ACC112 (cell line): ENCODE results near the gene NDUFB8.
"Not testable (repeated sequence)": the region's sequence is repeated elsewhere in the genome, so short reads cannot be mapped to it uniquely, and the experiment has no call there.

Source experiments
- H2AFZ ChIP-seq: fragments of 200-600 bp; sonication (generic); one replicate; pipeline ENCODE4 v1.6.0; 2017; ENCODE audit warnings: antibody characterized with exemption, low read length; ENCODE audit not compliant: unreplicated experiment
- H3K27ac ChIP-seq: fragments of 200-600 bp; sonication (generic); 2 replicates; pipeline ENCODE4 v1.5.1; 2014; ENCODE audit warnings: low read depth, mild to moderate bottlenecking, antibody characterized with exemption, low read length, moderate library complexity
- H3K27me3 ChIP-seq: fragments of 200-600 bp; sonication (generic); 2 replicates; pipeline ENCODE4 v1.6.1; 2014; ENCODE audit warnings: mild to moderate bottlenecking, antibody characterized with exemption, low read length, moderate library complexity, mixed read lengths; ENCODE audit not compliant: insufficient read depth
- H3K36me3 ChIP-seq: fragments of 200-600 bp; sonication (generic); 2 replicates; pipeline ENCODE4 v1.6.1; 2016; ENCODE audit warnings: mild to moderate bottlenecking, antibody characterized with exemption, low read length, moderate library complexity, mixed read lengths; ENCODE audit not compliant: insufficient read depth
- H3K4me1 ChIP-seq: fragments of 200-600 bp; sonication (generic); one replicate; pipeline ENCODE4 v1.6.1; 2016; ENCODE audit warnings: low read length, mixed read lengths; ENCODE audit not compliant: insufficient read depth, unreplicated experiment, control insufficient read depth
- H3K4me3 ChIP-seq: fragments of 200-600 bp; sonication (generic); 2 replicates; pipeline ENCODE4 v1.5.1; 2014; ENCODE audit warnings: mild to moderate bottlenecking, low read depth, low read length
- H3K79me2 ChIP-seq: fragments of 200-600 bp; sonication (generic); one replicate; pipeline ENCODE4 v1.6.0; 2016; ENCODE audit warnings: low read length; ENCODE audit not compliant: control insufficient read depth, unreplicated experiment, insufficient read depth

The NDUFB8 gene

DNA sequence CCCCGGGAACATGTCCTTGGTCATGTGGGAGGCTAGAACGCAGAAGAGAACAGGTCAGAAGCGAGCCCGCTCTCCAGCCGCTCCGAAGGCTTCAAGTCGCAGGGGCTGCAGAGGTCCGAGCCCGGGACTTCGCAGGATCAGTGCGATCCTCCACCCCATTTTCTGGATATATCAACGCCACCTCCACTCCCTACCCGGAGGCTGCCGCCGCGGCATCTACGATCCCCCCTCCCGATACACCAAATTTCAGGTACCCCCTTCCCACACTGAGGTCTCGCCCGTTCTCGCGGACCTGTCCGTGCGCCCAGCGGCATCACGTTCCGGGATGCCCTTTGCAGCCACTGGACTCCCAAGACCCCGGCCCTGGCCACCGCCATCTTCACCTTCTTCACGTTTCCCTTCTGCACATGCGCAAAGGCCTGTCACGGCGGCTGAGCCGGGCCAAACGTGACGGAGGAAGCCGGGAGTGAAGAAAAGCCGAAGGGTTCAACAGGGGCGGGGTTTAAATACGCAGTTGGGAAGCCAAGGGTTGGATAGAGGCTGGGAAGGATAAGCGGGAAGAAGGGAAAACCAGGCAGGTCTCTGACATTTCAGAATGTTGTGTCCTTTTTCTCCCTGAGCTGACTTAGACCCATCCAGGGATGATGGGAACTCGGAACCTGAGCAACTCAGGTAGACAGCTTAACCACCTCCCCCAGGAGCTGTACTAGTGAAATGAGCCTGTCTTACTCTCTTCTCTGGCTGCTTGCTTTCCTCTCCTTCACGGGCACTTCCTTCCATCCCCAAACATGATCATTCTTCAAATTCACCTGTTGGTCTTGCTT is at the start of gene NDUFB8:
Gene NDUFB8, minus strand, starts transcription at position 397 of the 824 bp plus-strand sequence. Its CDS starts 20 bp downstream, at position 377.
- peaks cover 14% of the 10 kb centered on the region for H3K36me3 ChIP-seq
- no peaks in the 10 kb centered on the region for H3K27me3 ChIP-seq
- H3K79me2 ChIP-seq: peaks cover 34% of the 10 kb centered on the region
- H3K4me3 ChIP-seq: peak within 1 kb of the TSS; percentile 83
- peaks cover 15% of the 10 kb centered on the region for H3K4me1 ChIP-seq
- H2AFZ ChIP-seq: peak within 1 kb of the TSS; percentile 99
- peak within 1 kb of the TSS; percentile 19; the same call in 1 of the 2 replicates for H3K27ac ChIP-seq

GRCh38 chr10:100576282-100576635 is 46.6 kb upstream of the NDUFB8 start:
- Histone ChIP-seq H2AFZ (no peak overlapping the region), H3K79me2 (no peaks in the 10 kb centered on the region), H3K36me3 (no peaks in the 10 kb centered on the region), H3K27me3 (peaks cover 93% of the 10 kb centered on the region), H3K27ac (no peak overlapping the region), H3K4me3 (no peak overlapping the region), H3K4me1 (no peaks in the 10 kb centered on the region)

- H2AFZ ChIP-seq: no peak overlapping the region
- peaks cover 93% of the 10 kb centered on the region for H3K27me3 ChIP-seq
Observed at GRCh38 chr10:100575585-100576281, 46.1 kb upstream of the NDUFB8 start.

GRCh38 chr10:100575146-100575545 is 45.5 kb upstream of the NDUFB8 start:
- not testable (repeated sequence) for H3K4me3 ChIP-seq, H3K27ac ChIP-seq, H3K79me2 ChIP-seq, H3K4me1 ChIP-seq, H3K36me3 ChIP-seq, H2AFZ ChIP-seq
- peaks cover 93% of the 10 kb centered on the region for H3K27me3 ChIP-seq

More at GRCh38 chr10:100575585-100576281, 46.1 kb upstream of the NDUFB8 start:
- no peaks in the 10 kb centered on the region for H3K36me3 ChIP-seq
- no peaks in the 10 kb centered on the region for H3K4me1 ChIP-seq
- H3K79me2 ChIP-seq: no peaks in the 10 kb centered on the region
- no peak overlapping the region for H3K27ac ChIP-seq
- H3K4me3 ChIP-seq: no peak overlapping the region

DNA sequence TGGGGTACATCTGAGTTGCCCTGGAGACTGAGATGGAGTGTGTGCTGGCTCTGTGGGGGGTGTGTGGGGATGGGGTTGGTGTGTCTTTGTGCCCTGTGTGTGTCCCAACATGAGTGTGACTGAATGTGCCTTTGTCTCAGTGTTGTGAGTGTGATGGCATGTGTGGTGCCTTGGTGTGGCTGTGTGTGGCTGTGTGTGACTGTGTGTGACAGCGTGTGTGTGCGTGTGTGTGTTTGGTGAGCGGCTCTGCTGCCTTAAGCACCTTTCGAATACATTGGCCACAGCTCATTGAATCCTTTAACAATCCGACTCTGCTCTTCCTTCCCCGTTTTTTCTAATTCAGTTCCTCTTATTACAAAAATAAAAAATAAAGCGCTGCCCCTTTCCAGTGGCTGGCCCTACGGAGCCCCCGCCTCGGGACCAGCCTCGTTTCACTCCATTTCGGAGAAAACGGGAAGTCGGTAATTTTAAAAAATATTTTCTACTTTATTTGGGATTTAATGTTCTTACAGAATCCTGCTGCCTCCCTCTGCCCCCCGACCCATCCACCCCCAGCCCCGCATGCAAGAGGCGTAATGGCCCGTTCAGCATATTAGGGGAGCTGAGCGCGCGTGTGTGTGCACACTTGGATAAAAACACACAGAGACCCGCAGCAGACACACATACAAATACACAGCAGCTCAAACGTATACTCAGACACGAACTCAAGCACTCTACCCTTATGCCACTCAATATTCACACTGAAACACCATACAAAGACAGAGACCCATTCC is 41.6 kb upstream of the NDUFB8 start:
- no peak overlapping the region for H3K4me3 ChIP-seq
- no peaks in the 10 kb centered on the region for H3K36me3 ChIP-seq
- no peak overlapping the region for H3K27ac ChIP-seq
- no peaks in the 10 kb centered on the region for H3K79me2 ChIP-seq
- H2AFZ ChIP-seq: no peak overlapping the region
- H3K4me1 ChIP-seq: no peaks in the 10 kb centered on the region
- H3K27me3 ChIP-seq: peaks cover 92% of the 10 kb centered on the region

DNA sequence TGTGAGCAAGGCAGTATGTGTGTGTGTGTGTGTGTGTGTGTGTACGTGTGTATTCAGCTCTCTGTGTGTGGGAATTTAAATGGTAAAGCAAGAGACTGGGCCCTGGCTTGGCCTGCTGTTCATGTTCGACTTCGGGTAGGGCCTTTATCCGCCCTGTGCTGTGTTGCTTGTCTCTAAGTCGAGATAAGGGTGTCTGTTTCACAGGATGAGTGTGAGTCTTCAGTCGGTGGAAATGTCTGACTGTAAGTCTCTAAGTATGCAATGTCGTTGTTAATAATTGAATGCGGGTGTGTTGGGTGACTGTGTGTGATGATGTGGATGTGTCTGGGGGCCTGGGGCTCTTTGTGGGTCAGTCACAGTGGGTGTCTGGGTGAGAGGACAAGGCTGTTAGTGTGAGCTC is 40.8 kb upstream of the NDUFB8 start:
- Histone ChIP-seq H3K27me3 (peaks cover 92% of the 10 kb centered on the region), H3K36me3 (no peaks in the 10 kb centered on the region), H2AFZ (no peak overlapping the region), H3K4me3 (no peak overlapping the region), H3K4me1 (no peaks in the 10 kb centered on the region), H3K27ac (no peak overlapping the region), H3K79me2 (no peaks in the 10 kb centered on the region)

GRCh38 chr10:100569687-100570481 is 40.2 kb upstream of the NDUFB8 start:
- Histone ChIP-seq H3K27ac (no peak overlapping the region), H3K4me3 (no peak overlapping the region), H2AFZ (no peak overlapping the region), H3K79me2 (no peaks in the 10 kb centered on the region), H3K27me3 (peaks cover 92% of the 10 kb centered on the region), H3K4me1 (no peaks in the 10 kb centered on the region), H3K36me3 (no peaks in the 10 kb centered on the region)

GRCh38 chr10:100568912-100569311 is 39.2 kb upstream of the NDUFB8 start:
- Histone ChIP-seq H2AFZ (no peak overlapping the region), H3K4me1 (no peaks in the 10 kb centered on the region), H3K79me2 (no peaks in the 10 kb centered on the region), H3K27ac (no peak overlapping the region), H3K36me3 (no peaks in the 10 kb centered on the region), H3K4me3 (no peak overlapping the region), H3K27me3 (peaks cover 83% of the 10 kb centered on the region)

DNA sequence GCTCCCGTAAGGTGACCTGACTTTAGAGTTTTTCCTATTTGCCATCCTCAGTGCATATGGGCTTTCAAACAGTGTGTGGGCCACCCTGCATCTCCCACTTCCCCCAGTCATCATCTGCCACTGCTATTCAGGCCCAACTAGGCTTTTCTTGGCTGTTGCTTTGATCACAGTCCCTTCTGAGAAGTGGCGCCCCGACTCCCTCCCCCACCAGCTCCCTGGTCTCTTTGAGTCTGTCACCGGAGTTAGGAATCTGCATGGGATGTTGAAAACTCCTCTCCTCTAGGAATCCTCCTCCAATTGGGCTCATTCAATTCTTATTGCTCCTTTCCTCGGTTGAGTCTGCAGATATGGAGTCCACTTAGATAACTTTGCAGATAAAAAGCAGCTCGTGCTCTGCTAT is 38.2 kb upstream of the NDUFB8 start:
- Histone ChIP-seq H3K27me3 (peaks cover 78% of the 10 kb centered on the region), H3K4me1 (no peaks in the 10 kb centered on the region), H3K27ac (no peak overlapping the region), H3K4me3 (no peak overlapping the region), H3K36me3 (no peaks in the 10 kb centered on the region), H2AFZ (no peak overlapping the region), H3K79me2 (no peaks in the 10 kb centered on the region)

DNA sequence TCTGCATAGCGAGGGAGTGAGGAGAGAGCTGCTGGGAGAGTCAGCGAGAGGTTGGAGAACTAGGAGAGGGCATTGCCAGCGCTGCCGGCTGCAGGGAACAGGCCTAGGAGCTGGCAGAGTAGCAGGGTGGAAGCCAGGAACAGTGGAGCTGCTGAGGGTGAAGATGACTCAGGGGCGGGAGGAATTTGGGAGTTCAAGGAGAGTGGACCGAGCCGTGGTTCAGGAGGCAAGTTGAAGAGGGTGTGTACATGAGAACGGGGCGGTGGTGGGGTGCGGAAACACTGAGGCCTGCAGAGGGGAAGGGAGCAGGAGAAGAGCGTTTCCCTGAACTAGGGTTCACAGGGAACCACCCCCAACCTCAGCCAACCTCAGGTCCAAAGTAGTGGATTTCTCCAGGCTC is 37.6 kb upstream of the NDUFB8 start:
- no peak overlapping the region for H3K27ac ChIP-seq
- H3K36me3 ChIP-seq: no peaks in the 10 kb centered on the region
- no peak overlapping the region for H2AFZ ChIP-seq
- no peak overlapping the region for H3K4me3 ChIP-seq
- no peaks in the 10 kb centered on the region for H3K4me1 ChIP-seq
- H3K79me2 ChIP-seq: no peaks in the 10 kb centered on the region
- H3K27me3 ChIP-seq: peaks cover 74% of the 10 kb centered on the region
